ACHN (cell line): ENCODE data around the gene GPX4.

Source experiments
- DNase-seq: peaks from one replicate; pipeline ENCODE4 v3.0.0-alpha.2; 2015
- in situ Hi-C: cut with HindIII; loops from 2 replicates; pipeline ENCODE4 v1.10.0; 2017; ENCODE audit warnings: low sequenced_read_pairs, low pct_ligation_motif_present, low pct_unique_long_range_greater_than_20kb

The GPX4 gene

DNA sequence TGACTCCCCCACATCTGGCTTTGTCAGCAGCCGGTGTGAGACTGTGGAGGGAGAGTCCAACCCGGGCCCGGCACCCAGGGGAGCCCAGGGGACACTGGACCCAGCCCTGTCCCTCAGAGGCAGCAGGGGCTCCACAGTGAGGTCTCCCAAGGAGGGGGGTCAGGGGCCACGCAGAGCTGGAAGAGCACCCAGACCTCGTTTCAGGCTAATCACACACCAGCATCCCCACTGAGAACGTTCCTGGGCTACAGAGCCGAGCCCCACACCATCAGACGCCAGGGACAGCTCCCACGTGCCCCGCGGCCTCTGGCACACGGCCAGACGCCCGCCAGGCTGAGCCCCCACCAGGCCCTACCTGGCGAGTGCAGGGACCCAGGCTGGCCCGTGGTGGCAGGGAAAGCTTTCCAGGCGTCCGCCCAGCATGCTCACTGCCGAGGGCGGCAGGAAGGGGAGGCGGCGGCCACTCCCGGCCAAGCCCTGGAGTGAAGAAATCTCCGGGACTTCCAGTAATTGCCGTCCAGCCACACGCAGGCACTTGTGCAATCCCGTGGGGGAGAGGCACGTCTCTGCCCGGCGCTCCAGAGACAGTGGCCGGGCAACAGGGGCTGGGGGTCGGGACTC is 51.0 kb downstream of the GPX4 start:
- in situ Hi-C loops, result no loop called here
- no peak for DNase-seq

DNA sequence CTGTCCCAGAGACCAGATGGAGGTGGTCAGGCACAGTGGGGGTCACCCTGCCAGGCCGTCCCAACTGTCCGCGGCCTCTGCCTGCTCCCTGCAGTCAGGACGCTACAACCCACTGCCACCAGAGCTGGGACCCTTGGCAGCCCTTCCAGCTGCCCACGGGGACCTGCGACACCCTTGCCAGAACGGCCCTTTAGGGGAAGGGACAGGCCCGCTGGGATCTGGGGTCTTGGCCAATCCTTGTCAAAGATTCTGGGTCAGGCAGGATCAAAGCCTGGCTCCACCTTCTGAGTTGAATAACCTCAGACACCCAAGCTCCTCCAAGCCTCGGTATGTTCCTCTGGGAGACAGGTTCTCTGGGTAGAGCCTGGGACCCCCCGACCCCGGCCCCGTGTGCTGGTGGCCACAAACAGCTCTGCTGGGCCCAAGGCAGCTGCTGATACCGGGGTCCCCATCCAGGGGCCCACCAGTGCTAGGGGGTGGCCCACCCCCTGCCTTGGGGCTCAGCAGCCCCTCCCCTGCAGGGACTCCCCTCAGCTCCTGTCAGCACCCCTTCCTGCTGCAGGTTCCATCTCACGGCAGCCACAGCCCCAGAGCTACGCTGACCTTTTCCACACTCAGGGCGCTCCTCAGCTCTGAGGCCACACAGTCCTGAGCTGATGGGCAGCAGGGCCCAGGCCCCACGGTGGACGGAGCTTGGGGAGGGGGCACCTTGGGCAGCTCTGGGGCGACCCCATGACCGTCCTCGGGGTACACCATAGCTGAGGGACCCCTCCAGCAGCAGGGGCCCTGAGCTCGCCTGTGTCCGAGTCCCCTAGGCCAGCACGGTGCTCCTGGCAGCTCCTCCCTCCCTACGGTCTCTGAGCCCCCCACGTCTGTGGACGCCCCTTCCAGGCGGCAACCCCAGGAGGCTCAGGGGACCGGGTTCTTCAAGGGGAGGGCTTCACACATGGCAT is 51.8 kb downstream of the GPX4 start:
- in situ Hi-C loops, result no loop called here
- DNase-seq, result no peak
